ENCODE results near the gene HCLS1. TPM values are rescaled to one million over a fixed set of nuclear protein-coding genes. Genes with fewer than 3 reads are reported as not detected.

The HCLS1 gene
- total and polyA plus RNA-seq, 2 of the 8 experiments (the other 6 are each of a cell fraction or from before 2014, with no cell fraction given): 0.53 to 1.3 TPM

DNA sequence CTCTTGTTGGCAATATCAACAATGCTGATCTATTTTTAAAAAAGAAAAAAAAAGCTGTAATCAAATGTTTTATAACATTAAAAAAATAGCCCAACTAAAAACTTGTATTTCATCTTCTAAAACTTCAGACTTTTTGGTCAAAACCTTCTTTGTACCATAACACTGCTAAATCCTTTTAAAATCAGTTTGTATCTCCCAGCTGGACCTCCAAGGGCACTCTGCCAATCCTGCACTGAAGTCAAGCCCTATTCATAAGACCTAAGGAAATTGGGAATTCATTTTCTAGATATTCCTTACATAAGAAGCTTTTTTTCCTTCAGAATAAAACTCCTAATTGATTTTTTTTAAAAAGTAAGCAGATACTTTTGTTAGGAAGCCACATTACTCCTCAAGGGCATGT, 38.2 kb upstream of the HCLS1 start:
- no peak overlapping the region for H3K9ac ChIP-seq (replicated peaks in 1 of 4; ENCODE audit: extremely low read depth in 1 of 4, low read depth in 3 of 4, low read length in 3 of 4)
- no peak overlapping the region for H3K14ac ChIP-seq (ENCODE audit: insufficient read length)
- no peak overlapping the region for H3K4me3 ChIP-seq (ENCODE audit: extremely low read depth in 1 of 4, insufficient read depth in 2 of 4, low read depth in 3 of 4, low read length in 4 of 4)
- no peaks in the 10 kb centered on the region for H3K79me1 ChIP-seq (ENCODE audit: low read depth, low read length)
- H3K36me3 ChIP-seq (ENCODE audit: control insufficient read depth in 2 of 4, insufficient read depth in 4 of 4, low read length in 3 of 4): peaks cover 4 to 21% (median 8%) of the 10 kb centered on the region in 4 experiments; a peak in 7 of 8 replicates
- H2AK5ac ChIP-seq (ENCODE audit: low read depth, low read length): no peak overlapping the region
- no peak overlapping the region for H2AFZ ChIP-seq (ENCODE audit: low read length)
- H2BK12ac ChIP-seq (ENCODE audit: low read depth, low read length): no peak overlapping the region
- no peak overlapping the region for H4K91ac ChIP-seq (replicated peaks; ENCODE audit: insufficient read length, low read length)
- no peaks in the 10 kb centered on the region for H3K79me2 ChIP-seq (ENCODE audit: control insufficient read depth in 1 of 2, insufficient read depth in 2 of 2, low read length in 2 of 2)
- no peaks in the 10 kb centered on the region for H4K20me1 ChIP-seq (replicated peaks in 1 of 2; ENCODE audit: control insufficient read depth in 1 of 2, insufficient read depth in 2 of 2, low read length in 2 of 2)
- H3K23ac ChIP-seq (ENCODE audit: insufficient read length): no peak overlapping the region
- H3K4ac ChIP-seq (replicated peaks; ENCODE audit: insufficient read length, low read depth, low read length): no peak overlapping the region
- FAIRE-seq: no peak
- no peak for DNase-seq (ENCODE audit: low read depth in 1 of 2, low spot score in 2 of 2)
- no peak overlapping the region for H2BK20ac ChIP-seq (ENCODE audit: low read length)
- POLR2A ChIA-PET (ENCODE audit: partially characterized antibody): no interaction called here
- no peak overlapping the region for H2BK5ac ChIP-seq (ENCODE audit: low read depth, low read length)
- H3K23me2 ChIP-seq (ENCODE audit: low read depth, low read length): no peaks in the 10 kb centered on the region
- H3K4me2 ChIP-seq (ENCODE audit: insufficient read depth in 1 of 2, low read depth in 2 of 2, low read length in 2 of 2): no peak overlapping the region
- no peak overlapping the region for H2BK15ac ChIP-seq (ENCODE audit: low read length)
- no peak overlapping the region for H3K18ac ChIP-seq (ENCODE audit: extremely low read depth, low read length)
- H3K9me3 ChIP-seq (ENCODE audit: insufficient read depth in 2 of 2, low read depth in 1 of 2, low read length in 1 of 2): no peaks in the 10 kb centered on the region
- no peaks in the 10 kb centered on the region for H3K27me3 ChIP-seq (replicated peaks in 1 of 4; ENCODE audit: control insufficient read depth in 3 of 4, extremely low read depth in 1 of 4, insufficient read depth in 3 of 4, low read length in 3 of 4)
- H3K27ac ChIP-seq (ENCODE audit: low read depth, low read length): no peak overlapping the region
- H3K56ac ChIP-seq (replicated peaks; ENCODE audit: insufficient read length, low read depth, low read length): no peak overlapping the region
- no peak overlapping the region for H2BK120ac ChIP-seq (replicated peaks; ENCODE audit: low read depth, low read length)
- no peak overlapping the region for H4K5ac ChIP-seq (ENCODE audit: insufficient read length, low read depth, low read length)
- CTCF ChIA-PET (ENCODE audit: partially characterized antibody): interaction anchor here (0.6 to 1.3 kb wide), 4 partner anchors 12 to 153 kb away, joined by 3 to 5 read pairs (median 3); partner anchors contain the start of gene POLQ
- no peaks in the 10 kb centered on the region for H3K4me1 ChIP-seq (replicated peaks in 1 of 4; ENCODE audit: control insufficient read depth in 3 of 4, insufficient read depth in 4 of 4, low read length in 3 of 4)
- H4K8ac ChIP-seq (ENCODE audit: extremely low read depth, insufficient read depth, low read length): no peak overlapping the region
- TF ChIP-seq BACH1 (IDR thresholded peaks at IDR 0.05; ENCODE audit: low read length) (no peak), RNF2 (IDR thresholded peaks at IDR 0.05; ENCODE audit: borderline replicate concordance, low read depth, low read length, missing control alignments, poor library complexity, severe bottlenecking) (no peak), TAF7 (optimal IDR thresholded peaks at IDR 0.05; ENCODE audit: borderline replicate concordance, low read depth, low read length) (no peak), ZNF274 (IDR thresholded peaks at IDR 0.05; ENCODE audit: borderline replicate concordance, extremely low read depth, low read length) (no peak), NANOG (IDR thresholded peaks at IDR 0.05; ENCODE audit: insufficient read depth, low read depth, low read length, poor library complexity, severe bottlenecking) (no peak), TEAD4 (IDR thresholded peaks at IDR 0.05; ENCODE audit: low read depth, low read length) (no peak), SP4 (IDR thresholded peaks at IDR 0.05; ENCODE audit: low read length) (no peak), KDM1A (IDR thresholded peaks at IDR 0.05; ENCODE audit: borderline replicate concordance, low read length) (no peak), SIN3A (conservative IDR thresholded peaks at IDR 0.05 in 1 of 2, IDR thresholded peaks at IDR 0.05 in 1 of 2; ENCODE audit: low read depth in 1 of 2, low read length in 2 of 2) (no peak), NRF1 (IDR thresholded peaks at IDR 0.05; ENCODE audit: low read depth, low read length) (no peak)
- TF ChIP-seq, protein P1, sequence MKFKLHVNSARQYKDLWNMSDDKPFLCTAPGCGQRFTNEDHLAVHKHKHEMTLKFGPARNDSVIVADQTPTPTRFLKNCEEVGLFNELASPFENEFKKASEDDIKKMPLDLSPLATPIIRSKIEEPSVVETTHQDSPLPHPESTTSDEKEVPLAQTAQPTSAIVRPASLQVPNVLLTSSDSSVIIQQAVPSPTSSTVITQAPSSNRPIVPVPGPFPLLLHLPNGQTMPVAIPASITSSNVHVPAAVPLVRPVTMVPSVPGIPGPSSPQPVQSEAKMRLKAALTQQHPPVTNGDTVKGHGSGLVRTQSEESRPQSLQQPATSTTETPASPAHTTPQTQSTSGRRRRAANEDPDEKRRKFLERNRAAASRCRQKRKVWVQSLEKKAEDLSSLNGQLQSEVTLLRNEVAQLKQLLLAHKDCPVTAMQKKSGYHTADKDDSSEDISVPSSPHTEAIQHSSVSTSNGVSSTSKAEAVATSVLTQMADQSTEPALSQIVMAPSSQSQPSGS (IDR thresholded peaks at IDR 0.05; ENCODE audit: low read length): no peak
- TF ChIP-seq, protein P2, sequence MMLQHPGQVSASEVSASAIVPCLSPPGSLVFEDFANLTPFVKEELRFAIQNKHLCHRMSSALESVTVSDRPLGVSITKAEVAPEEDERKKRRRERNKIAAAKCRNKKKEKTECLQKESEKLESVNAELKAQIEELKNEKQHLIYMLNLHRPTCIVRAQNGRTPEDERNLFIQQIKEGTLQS (IDR thresholded peaks at IDR 0.05; ENCODE audit: insufficient read depth, low read depth, low read length): no peak
